Activated T-helper 2 cell treated with anti-CD3 and anti-CD28 coated beads, Interferon-gamma antibody, Interleukin-2, Interleukin-4, amounts not matched to agents 10 μg/mL and 5 μg/mL and 100 μg/mL, durations not matched to agents 14 hours and 24 hours and 36 hours (primary cell): ENCODE results near the gene MYH2. TPM values are rescaled to one million over a fixed set of nuclear protein-coding genes. Genes with fewer than 3 reads are reported as not detected.
"Not testable (repeated sequence)": the region's sequence is repeated elsewhere in the genome, so short reads cannot be mapped to it uniquely, and the experiment has no call there.

Experiments
- DNase-seq: peaks from one replicate; pipeline ENCODE4 v3.0.0; 2021; ENCODE audit warnings: low spot score
- H3K27ac Mint-ChIP-seq: one replicate; pipeline ENCODE4 v1.8.0; 2021; ENCODE audit warnings: mixed read lengths
- H3K27me3 Mint-ChIP-seq: one replicate; pipeline ENCODE4 v1.8.0; 2021; ENCODE audit warnings: low read depth, mixed read lengths
- H3K36me3 Mint-ChIP-seq: one replicate; pipeline ENCODE4 v1.8.0; 2021; ENCODE audit warnings: low read depth, mixed read lengths
- H3K4me1 Mint-ChIP-seq: one replicate; pipeline ENCODE4 v1.8.0; 2021; ENCODE audit warnings: low read depth, mixed read lengths
- H3K4me3 Mint-ChIP-seq: one replicate; pipeline ENCODE4 v1.8.0; 2021; ENCODE audit warnings: low read depth, mild to moderate bottlenecking, moderate library complexity, mixed read lengths
- H3K9me3 Mint-ChIP-seq: one replicate; pipeline ENCODE4 v1.8.0; 2021; ENCODE audit warnings: mixed read lengths
- intact Hi-C: fragments of 100-400 bp; cut with micrococcal nuclease; formaldehyde crosslinking; loops from one replicate; pipeline ENCODE4 v1.15.1; 2023
- total RNA-seq: library from RNA; stranded (reverse); gene quantifications from 2 replicates; pipeline ENCODE4 v1.2.3, GENCODE V29; 2022

MYH2 gene
- total RNA-seq, 1 donor from 2014 or later: not detected

GRCh38 chr17:10543486-10543885, 6.0 kb downstream of the MYH2 start:
- H3K4me1 Mint-ChIP-seq, DNase-seq, H3K27me3 Mint-ChIP-seq, H3K36me3 Mint-ChIP-seq, H3K4me3 Mint-ChIP-seq, H3K27ac Mint-ChIP-seq, intact Hi-C loops: not testable (repeated sequence)
- peaks cover 19% of the 10 kb centered on the region for H3K9me3 Mint-ChIP-seq

GRCh38 chr17:10541179-10541578, 8.3 kb downstream of the MYH2 start:
- H3K4me3 Mint-ChIP-seq, H3K27me3 Mint-ChIP-seq, H3K36me3 Mint-ChIP-seq, H3K4me1 Mint-ChIP-seq, DNase-seq, H3K27ac Mint-ChIP-seq, intact Hi-C loops: not testable (repeated sequence)
- peaks cover 19% of the 10 kb centered on the region for H3K9me3 Mint-ChIP-seq

DNA sequence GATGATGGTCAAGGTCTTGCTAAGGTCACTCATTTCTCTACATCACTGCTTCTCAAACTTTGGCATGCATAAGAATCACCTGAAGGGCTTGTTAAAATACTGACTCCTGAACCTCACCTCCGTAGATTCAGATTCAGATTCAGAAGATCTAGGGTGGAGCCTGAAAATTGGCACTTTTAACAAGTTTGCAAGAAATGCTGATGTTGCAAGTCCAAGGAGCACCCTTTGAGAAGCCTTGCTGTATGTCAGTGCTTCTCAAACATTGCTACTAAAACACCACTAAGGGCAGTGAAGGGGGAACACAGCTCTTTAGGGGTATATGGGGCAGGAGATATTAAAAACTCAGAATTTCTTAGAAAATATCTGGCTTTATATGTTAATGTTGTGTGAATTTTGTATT, 17.4 kb downstream of the MYH2 start:
- H3K27ac Mint-ChIP-seq: no peak overlapping the region
- H3K4me3 Mint-ChIP-seq: no peak overlapping the region
- intact Hi-C loops: no loop called here
- no peak for DNase-seq
- H3K9me3 Mint-ChIP-seq: no peaks in the 10 kb centered on the region
- no peaks in the 10 kb centered on the region for H3K27me3 Mint-ChIP-seq
- no peaks in the 10 kb centered on the region for H3K4me1 Mint-ChIP-seq
- no peaks in the 10 kb centered on the region for H3K36me3 Mint-ChIP-seq

DNA sequence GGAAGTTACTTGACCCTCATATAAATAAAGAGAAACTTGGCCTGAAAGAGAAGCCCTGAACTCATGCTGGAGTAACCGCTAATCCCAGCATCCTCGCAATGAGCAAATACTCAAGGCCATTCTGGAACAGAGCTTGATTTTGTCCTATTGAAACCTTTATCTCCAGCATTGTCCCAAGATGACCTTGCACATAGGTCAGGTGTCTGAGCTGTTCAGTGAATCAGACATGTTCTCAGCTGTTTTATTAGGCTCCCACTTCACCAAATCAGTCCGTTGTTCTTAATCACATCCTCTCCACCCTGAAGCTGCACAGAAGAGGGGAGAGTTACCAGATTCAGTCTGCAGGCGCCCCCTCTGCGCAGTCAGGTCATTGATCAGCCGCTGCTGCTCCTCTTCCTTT, 22.0 kb downstream of the MYH2 start:
- no peaks in the 10 kb centered on the region for H3K4me1 Mint-ChIP-seq
- no peaks in the 10 kb centered on the region for H3K36me3 Mint-ChIP-seq
- DNase-seq: no peak
- H3K27me3 Mint-ChIP-seq: no peaks in the 10 kb centered on the region
- intact Hi-C loops: no loop called here
- H3K4me3 Mint-ChIP-seq: no peak overlapping the region
- H3K27ac Mint-ChIP-seq: no peak overlapping the region
- no peaks in the 10 kb centered on the region for H3K9me3 Mint-ChIP-seq

- no peak overlapping the region for H3K27ac Mint-ChIP-seq
Observed at GRCh38 chr17:10526517-10526916, 22.9 kb downstream of the MYH2 start.

DNA sequence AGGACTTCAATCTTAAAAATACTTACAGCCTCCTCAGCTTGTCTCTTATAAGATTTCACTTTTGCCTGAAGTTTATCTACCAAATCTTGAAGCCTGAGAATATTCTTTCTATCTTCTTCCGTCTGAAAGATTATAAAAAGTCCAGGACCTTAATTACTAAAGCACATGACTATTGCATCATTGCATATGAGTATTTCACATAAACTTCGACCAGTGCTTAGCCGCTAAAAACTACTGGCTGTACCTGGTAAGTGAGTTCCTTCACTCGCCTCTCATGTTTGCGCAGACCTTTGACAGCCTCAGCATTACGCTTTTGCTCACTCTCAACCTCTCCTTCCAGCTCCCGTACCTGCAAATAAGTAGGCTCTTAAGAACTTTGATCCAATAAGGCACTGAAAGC, 26.4 kb downstream of the MYH2 start:
- H3K4me3 Mint-ChIP-seq: no peak overlapping the region
- no peaks in the 10 kb centered on the region for H3K27me3 Mint-ChIP-seq
- no peaks in the 10 kb centered on the region for H3K4me1 Mint-ChIP-seq
- H3K9me3 Mint-ChIP-seq: no peaks in the 10 kb centered on the region
- no peak for DNase-seq
- no peak overlapping the region for H3K27ac Mint-ChIP-seq
- no peaks in the 10 kb centered on the region for H3K36me3 Mint-ChIP-seq
- intact Hi-C loops: no loop called here

More at GRCh38 chr17:10526517-10526916, 22.9 kb downstream of the MYH2 start:
- no peak for DNase-seq
- no peaks in the 10 kb centered on the region for H3K36me3 Mint-ChIP-seq
- intact Hi-C loops: no loop called here
- H3K4me3 Mint-ChIP-seq: no peak overlapping the region
- H3K27me3 Mint-ChIP-seq: no peaks in the 10 kb centered on the region
- H3K4me1 Mint-ChIP-seq: no peaks in the 10 kb centered on the region
- no peaks in the 10 kb centered on the region for H3K9me3 Mint-ChIP-seq

DNA sequence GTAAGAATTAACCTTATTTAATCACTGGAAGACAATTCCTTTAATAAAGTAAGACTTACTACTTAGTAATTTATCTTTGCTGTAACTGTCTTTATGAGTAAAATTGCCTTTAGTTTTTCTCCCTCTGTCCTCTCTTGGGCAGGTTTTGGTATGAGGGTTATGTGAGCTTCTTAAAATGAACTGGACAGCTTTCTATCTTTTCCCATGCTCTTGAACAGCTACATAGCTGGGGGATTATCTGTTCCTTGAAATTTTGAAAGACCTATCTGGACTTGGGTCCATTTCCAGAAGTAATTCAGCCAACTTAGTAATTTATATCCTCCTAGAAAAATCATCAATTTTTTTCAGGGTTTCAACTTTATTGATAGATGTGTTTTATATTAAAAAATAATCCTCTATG, 27.5 kb downstream of the MYH2 start:
- Mint-ChIP-seq H3K27ac (no peak overlapping the region), H3K4me1 (no peaks in the 10 kb centered on the region), H3K36me3 (no peaks in the 10 kb centered on the region), H3K27me3 (no peaks in the 10 kb centered on the region), H3K9me3 (no peaks in the 10 kb centered on the region), H3K4me3 (no peak overlapping the region)
- no peak for DNase-seq
- intact Hi-C loops: no loop called here

DNA sequence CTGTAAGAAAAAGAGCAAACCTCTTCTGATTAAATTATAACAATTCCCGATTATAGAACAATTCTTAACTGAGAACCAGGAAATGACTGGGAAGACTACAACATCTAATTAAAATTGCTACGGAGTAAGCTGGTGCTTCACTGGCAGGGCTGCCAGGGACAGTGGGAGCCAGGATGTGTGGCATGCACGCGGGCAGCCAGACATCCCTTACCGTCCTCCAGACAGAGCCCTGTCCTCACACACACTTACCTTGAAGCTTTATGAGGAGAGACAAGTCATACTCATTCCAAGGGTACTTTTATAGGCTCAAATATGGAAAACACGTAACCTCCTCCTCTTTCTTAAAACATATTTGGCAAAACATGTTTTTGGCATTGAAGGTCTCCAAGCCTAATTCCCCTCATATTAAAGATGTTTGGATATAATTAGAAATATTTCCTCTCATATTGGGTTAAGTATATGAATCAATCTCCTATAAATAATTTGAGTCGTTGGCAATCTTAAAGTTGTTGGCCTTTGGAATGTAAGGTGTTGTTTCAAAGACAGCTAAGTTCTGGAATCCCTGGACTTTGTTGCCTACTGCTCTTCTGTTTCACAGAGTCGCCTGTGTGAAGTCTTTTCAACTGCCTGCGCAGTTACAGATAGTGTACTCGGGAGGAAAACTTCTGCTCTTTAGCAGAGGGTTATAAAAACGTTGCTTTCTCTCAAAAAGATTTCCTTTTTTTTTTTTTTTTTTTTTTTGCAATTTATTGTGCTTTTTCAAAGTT, 31.0 kb downstream of the MYH2 start, which contains the start of gene MYH1:
Gene MYH1, minus strand, starts transcription at position 272 of the 767 bp plus-strand sequence. CDS start 1,900 bp downstream, outside the sequence.
- DNase-seq: no peak
- H3K4me3 Mint-ChIP-seq: no peak within 1 kb of the TSS
- intact Hi-C loops: no loop called here
- no peaks in the 10 kb centered on the region for H3K4me1 Mint-ChIP-seq
- no peaks in the 10 kb centered on the region for H3K27me3 Mint-ChIP-seq
- no peaks in the 10 kb centered on the region for H3K9me3 Mint-ChIP-seq
- no peak within 1 kb of the TSS for H3K27ac Mint-ChIP-seq
- no peaks in the 10 kb centered on the region for H3K36me3 Mint-ChIP-seq

GRCh38 chr17:10516638-10517037, 32.8 kb downstream of the MYH2 start:
- H3K9me3 Mint-ChIP-seq: no peaks in the 10 kb centered on the region
- H3K36me3 Mint-ChIP-seq: no peaks in the 10 kb centered on the region
- H3K27ac Mint-ChIP-seq: no peak overlapping the region
- DNase-seq: no peak
- H3K27me3 Mint-ChIP-seq: no peaks in the 10 kb centered on the region
- intact Hi-C loops: no loop called here
- no peak overlapping the region for H3K4me3 Mint-ChIP-seq
- H3K4me1 Mint-ChIP-seq: no peaks in the 10 kb centered on the region

- intact Hi-C loops: no loop called here
- H3K4me3 Mint-ChIP-seq: no peak overlapping the region
- H3K27ac Mint-ChIP-seq: no peak overlapping the region
- H3K9me3 Mint-ChIP-seq: no peaks in the 10 kb centered on the region
- no peaks in the 10 kb centered on the region for H3K27me3 Mint-ChIP-seq
- no peak for DNase-seq
- no peaks in the 10 kb centered on the region for H3K4me1 Mint-ChIP-seq
- H3K36me3 Mint-ChIP-seq: no peaks in the 10 kb centered on the region
Observed at GRCh38 chr17:10516065-10516464, 33.4 kb downstream of the MYH2 start.

DNA sequence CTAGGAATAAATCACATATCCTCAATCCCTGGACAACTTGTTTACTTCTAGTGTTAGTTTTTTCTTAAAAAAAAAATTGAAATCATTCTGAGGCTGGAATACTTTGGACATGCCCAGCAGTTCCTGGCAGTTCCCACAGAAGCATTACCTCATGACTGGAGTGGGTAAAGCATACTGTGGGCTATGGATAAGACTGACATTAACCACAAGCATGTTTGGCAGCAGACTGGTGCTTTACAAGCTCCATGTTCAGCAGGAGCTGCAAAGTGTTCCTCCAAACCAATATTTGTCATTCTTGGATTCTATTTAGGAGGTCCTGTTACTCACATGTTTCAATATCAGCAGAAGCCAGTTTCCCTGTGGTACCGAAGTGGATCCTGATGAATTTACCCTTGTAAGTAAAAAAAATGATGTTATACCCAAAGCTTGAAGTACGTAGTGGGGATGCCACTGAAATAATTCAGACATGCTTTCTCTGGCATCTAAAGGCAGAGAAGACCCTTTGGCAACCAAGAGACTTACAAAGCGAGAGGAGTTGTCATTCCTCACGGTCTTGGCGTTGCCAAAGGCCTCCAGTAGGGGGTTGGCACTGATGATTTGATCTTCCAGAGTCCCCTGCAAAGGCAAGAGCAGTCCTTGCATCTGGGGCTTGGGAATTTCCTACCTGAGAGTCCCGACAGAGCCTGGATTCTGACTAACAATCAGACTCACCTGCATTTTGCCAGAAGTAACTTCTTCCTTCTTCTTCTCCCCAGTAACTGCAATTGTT, 36.0 kb downstream of the MYH2 start:
- DNase-seq: no peak
- no peak overlapping the region for H3K4me3 Mint-ChIP-seq
- H3K9me3 Mint-ChIP-seq: no peaks in the 10 kb centered on the region
- H3K27ac Mint-ChIP-seq: no peak overlapping the region
- no peaks in the 10 kb centered on the region for H3K27me3 Mint-ChIP-seq
- intact Hi-C loops: no loop called here
- no peaks in the 10 kb centered on the region for H3K4me1 Mint-ChIP-seq
- H3K36me3 Mint-ChIP-seq: no peaks in the 10 kb centered on the region

DNA sequence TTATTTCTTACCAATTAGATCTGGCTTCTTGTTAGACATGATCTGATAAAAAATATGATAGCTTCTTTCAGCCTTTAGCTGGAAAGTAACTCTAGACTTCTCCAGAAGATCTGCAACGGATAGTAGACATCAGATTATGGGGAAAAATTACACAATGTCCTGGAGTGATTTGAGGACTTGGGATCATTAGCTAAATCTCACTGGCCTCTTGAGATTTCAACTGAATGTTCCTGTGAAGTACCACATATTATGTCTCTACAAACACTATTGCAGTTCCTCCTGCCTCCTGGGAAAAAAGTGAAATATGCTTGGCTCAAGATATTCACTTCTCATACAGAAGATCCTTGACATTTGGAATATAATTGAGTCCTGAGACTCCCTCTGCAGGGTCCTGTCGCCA, 36.6 kb downstream of the MYH2 start:
- Mint-ChIP-seq H3K27me3 (no peaks in the 10 kb centered on the region), H3K4me1 (no peaks in the 10 kb centered on the region), H3K27ac (no peak overlapping the region), H3K4me3 (no peak overlapping the region), H3K9me3 (no peaks in the 10 kb centered on the region), H3K36me3 (no peaks in the 10 kb centered on the region)
- intact Hi-C loops: no loop called here
- DNase-seq: no peak

DNA sequence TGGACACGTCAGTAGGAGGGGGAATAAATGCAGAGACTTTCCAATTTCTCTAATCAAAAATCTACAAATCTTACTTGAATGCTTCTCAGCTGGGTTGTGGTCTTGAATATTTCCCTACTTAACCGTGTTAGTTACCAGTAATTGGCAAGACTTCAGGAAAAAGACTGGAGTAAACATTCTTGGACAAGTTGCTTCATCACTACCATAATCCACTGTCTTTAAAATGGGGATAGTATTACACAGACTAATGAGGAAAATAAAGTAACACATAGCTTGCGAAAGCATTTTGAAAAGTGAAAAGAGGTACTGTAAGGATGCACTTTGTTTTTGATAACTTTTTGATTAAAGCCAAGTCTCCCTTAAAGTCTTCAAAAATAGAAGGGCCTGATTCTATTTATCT, 49.5 kb downstream of the MYH2 start:
- Mint-ChIP-seq H3K4me3 (no peak overlapping the region), H3K36me3 (no peaks in the 10 kb centered on the region), H3K27ac (no peak overlapping the region), H3K27me3 (no peaks in the 10 kb centered on the region), H3K9me3 (no peaks in the 10 kb centered on the region), H3K4me1 (no peaks in the 10 kb centered on the region)
- intact Hi-C loops: no loop called here
- DNase-seq: no peak
